Smooth muscle cell (in vitro differentiated cells): ENCODE results near the gene DEPP1. TPM values are rescaled to one million over a fixed set of nuclear protein-coding genes. Genes with fewer than 3 reads are reported as not detected.

Source experiments
- DNase-seq: peaks from one replicate; lab custom pipeline; 2025; ENCODE audit not compliant: unreplicated experiment; lab: John Stamatoyannopoulos, UW
- H2AFZ ChIP-seq: fragments of 200-600 bp; sonication (generic); 2 replicates; pipeline ENCODE4 v1.6.0; 2016; ENCODE audit warnings: antibody characterized with exemption, low read depth, mild to moderate bottlenecking
- H3F3A ChIP-seq: fragments of 200-600 bp; sonication (generic); 2 replicates; pipeline ENCODE4 v1.6.0; 2017; ENCODE audit warnings: antibody characterized with exemption, low read depth
- H3K27ac ChIP-seq: fragments of 200-600 bp; sonication (generic); 2 replicates; pipeline ENCODE4 v1.5.1; 2016; ENCODE audit warnings: low read depth, mild to moderate bottlenecking
- H3K27me3 ChIP-seq: fragments of 200-600 bp; sonication (generic); 2 replicates; pipeline ENCODE4 v1.6.1; 2016; ENCODE audit warnings: low read depth, mild to moderate bottlenecking
- H3K36me3 ChIP-seq: fragments of 200-600 bp; sonication (generic); 2 replicates; pipeline ENCODE4 v1.5.1; 2016; ENCODE audit warnings: low read depth
- H3K4me1 ChIP-seq: fragments of 200-600 bp; sonication (generic); 2 replicates; pipeline ENCODE4 v1.5.1; 2016; ENCODE audit warnings: low read depth
- H3K4me2 ChIP-seq: fragments of 200-600 bp; sonication (generic); 2 replicates; pipeline ENCODE4 v1.6.0; 2016; ENCODE audit warnings: mild to moderate bottlenecking
- H3K4me3 ChIP-seq: fragments of 200-600 bp; sonication (generic); 2 replicates; pipeline ENCODE4 v1.5.1; 2016; ENCODE audit warnings: mild to moderate bottlenecking
- H3K79me2 ChIP-seq: fragments of 200-600 bp; sonication (generic); 2 replicates; pipeline ENCODE4 v1.6.0; 2016; ENCODE audit warnings: low read depth, mild to moderate bottlenecking
- H3K9ac ChIP-seq: fragments of 200-600 bp; sonication (generic); 2 replicates; pipeline ENCODE4 v1.6.0; 2016; ENCODE audit warnings: low read depth
- H3K9me3 ChIP-seq: fragments of 200-600 bp; sonication (generic); replicated peaks from 2 replicates; pipeline ENCODE4 v1.5.1; 2016; ENCODE audit warnings: low read depth
- H4K20me1 ChIP-seq: fragments of 200-600 bp; sonication (generic); 2 replicates; pipeline ENCODE4 v1.6.0; 2016; ENCODE audit warnings: low read depth
- WGBS: methylation state at CpG from one replicate; pipeline ENCODE4 v1.1.7; 2016; ENCODE audit warnings: low lambda C conversion rate; 5-methylcytosine and 5-hydroxymethylcytosine counted together
- polyA plus RNA-seq: library from polyadenylated mRNA; unstranded; fragments of >200 nt; fragmentation: Nextera tagmentation; extraction: Ambion mirVana; gene quantifications from 2 replicates; pipeline ENCODE4 v1.2.1, GENCODE V29; 2016
- total RNA-seq: library from RNA; depleted of rRNA; stranded (reverse); fragments of >200 nt; gene quantifications from 2 replicates; pipeline ENCODE4 v1.2.3, GENCODE V29; 2014
- TF ChIP-seq, protein P1 (sequence below): fragments of 200-600 bp; sonication (generic); IDR thresholded peaks from 2 replicates; pipeline ENCODE4 v1.5.1; 2017; ENCODE audit warnings: borderline replicate concordance, mild to moderate bottlenecking, antibody characterized with exemption; ENCODE audit not compliant: insufficient read depth, poor library complexity, severe bottlenecking

Gene DEPP1
- total and polyA plus RNA-seq, 2 experiments from 2014 or later: 12.9 to 13.2 TPM

DNA sequence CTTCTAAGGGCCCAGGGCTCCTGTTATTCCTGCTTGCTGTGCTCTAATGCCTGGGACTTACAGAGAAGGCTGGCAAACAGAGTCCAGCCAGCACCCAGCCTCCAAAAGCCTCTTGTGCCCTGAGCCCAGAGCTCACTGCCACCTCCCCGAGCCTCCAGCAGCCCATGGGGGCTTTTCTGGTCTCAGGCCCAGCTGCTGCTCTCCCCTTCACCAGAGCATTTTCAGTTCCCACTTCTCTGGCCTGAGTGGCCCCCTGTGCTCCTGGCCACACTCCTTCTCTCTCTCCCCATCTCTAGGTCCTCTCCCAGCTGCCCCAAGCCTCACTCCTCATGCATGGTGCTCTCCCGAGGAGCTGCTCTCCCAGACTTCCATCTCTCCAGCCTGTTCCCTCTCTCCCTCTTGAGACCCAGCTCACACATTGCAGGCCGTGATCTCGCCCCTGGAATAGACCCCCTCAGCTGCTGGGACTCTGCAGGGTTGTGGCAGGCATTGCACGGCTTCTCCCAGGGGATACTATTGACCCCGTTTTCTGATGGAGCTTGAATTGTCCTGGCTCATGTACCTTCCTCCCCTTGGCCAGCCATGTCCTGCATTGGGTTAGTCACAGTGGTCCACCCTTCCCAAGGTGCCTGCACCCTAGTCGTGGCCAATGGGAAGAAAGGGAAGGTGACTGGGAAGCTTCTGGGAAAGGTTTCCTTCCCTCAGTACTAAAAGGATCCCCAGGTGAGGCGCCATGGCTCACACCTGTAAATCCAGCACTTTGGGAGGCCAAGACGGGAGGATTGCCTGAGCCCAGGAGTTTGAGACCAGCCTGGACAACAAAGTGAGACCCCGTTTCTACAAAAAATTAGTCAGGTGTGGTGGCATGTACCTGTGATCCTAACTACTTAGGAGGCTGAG lies 28.0 kb downstream of the DEPP1 start:
- Histone ChIP-seq H2AFZ (no peak overlapping the region), H3K4me3 (no peak overlapping the region), H3K36me3 (no peaks in the 10 kb centered on the region), H3K4me2 (no peak overlapping the region), H3F3A (no peaks in the 10 kb centered on the region), H3K9me3 (no peaks in the 10 kb centered on the region), H4K20me1 (no peaks in the 10 kb centered on the region), H3K27me3 (no peaks in the 10 kb centered on the region), H3K27ac (no peak overlapping the region), H3K4me1 (peaks cover 3% of the 10 kb centered on the region), H3K9ac (no peak overlapping the region), H3K79me2 (no peaks in the 10 kb centered on the region)
- TF ChIP-seq, protein P1, sequence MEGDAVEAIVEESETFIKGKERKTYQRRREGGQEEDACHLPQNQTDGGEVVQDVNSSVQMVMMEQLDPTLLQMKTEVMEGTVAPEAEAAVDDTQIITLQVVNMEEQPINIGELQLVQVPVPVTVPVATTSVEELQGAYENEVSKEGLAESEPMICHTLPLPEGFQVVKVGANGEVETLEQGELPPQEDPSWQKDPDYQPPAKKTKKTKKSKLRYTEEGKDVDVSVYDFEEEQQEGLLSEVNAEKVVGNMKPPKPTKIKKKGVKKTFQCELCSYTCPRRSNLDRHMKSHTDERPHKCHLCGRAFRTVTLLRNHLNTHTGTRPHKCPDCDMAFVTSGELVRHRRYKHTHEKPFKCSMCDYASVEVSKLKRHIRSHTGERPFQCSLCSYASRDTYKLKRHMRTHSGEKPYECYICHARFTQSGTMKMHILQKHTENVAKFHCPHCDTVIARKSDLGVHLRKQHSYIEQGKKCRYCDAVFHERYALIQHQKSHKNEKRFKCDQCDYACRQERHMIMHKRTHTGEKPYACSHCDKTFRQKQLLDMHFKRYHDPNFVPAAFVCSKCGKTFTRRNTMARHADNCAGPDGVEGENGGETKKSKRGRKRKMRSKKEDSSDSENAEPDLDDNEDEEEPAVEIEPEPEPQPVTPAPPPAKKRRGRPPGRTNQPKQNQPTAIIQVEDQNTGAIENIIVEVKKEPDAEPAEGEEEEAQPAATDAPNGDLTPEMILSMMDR: no peak
- no peak for DNase-seq
- WGBS: 97% methylated on average over 10 of the region's 10 CpGs

DNA sequence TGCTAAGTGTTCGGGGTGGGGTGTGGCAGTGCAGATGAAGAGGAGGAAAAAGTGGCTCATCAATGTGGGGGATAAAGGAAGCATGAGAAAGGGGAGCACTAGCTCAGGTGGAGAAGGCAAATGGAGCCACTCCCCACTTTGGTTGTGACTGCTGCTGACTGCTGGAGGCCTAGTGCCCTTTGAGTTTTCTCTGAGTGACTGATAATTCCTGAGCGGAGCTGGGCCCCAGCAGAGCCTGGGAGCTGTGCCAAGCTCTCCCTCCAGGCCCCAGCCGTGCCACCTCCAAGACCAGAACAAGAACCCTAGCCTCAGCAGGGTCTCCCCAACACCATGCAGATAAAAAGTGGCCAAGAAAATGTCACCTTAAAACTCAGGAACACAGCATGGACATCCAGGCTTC lies 28.7 kb downstream of the DEPP1 start:
- H3K9me3 ChIP-seq: no peaks in the 10 kb centered on the region
- H3K4me3 ChIP-seq: no peak overlapping the region
- no peaks in the 10 kb centered on the region for H3F3A ChIP-seq
- DNase-seq: no peak
- H4K20me1 ChIP-seq: no peaks in the 10 kb centered on the region
- no peaks in the 10 kb centered on the region for H3K36me3 ChIP-seq
- TF ChIP-seq, protein P1: no peak
- no peak overlapping the region for H3K4me2 ChIP-seq
- H3K27me3 ChIP-seq: no peaks in the 10 kb centered on the region
- 47% methylated on average over 3 of the region's 3 CpGs for WGBS
- H3K79me2 ChIP-seq: no peaks in the 10 kb centered on the region
- no peak overlapping the region for H3K27ac ChIP-seq
- H3K9ac ChIP-seq: no peak overlapping the region
- H2AFZ ChIP-seq: no peak overlapping the region
- H3K4me1 ChIP-seq: peaks cover 3% of the 10 kb centered on the region

GRCh38 chr10:44949127-44949802 lies 29.3 kb downstream of the DEPP1 start:
- H3K9ac ChIP-seq: no peak overlapping the region
- no peaks in the 10 kb centered on the region for H3K36me3 ChIP-seq
- H3K4me1 ChIP-seq: peaks cover 3% of the 10 kb centered on the region
- peaks cover 5% of the 10 kb centered on the region for H3K9me3 ChIP-seq
- no peak overlapping the region for H3K4me2 ChIP-seq
- H3K79me2 ChIP-seq: no peaks in the 10 kb centered on the region
- DNase-seq: no peak
- no peaks in the 10 kb centered on the region for H3F3A ChIP-seq
- no peak overlapping the region for H2AFZ ChIP-seq
- no peaks in the 10 kb centered on the region for H4K20me1 ChIP-seq
- no peaks in the 10 kb centered on the region for H3K27me3 ChIP-seq
- TF ChIP-seq, protein P1: peak; percentile 19
- H3K4me3 ChIP-seq: no peak overlapping the region
- 72% methylated on average over 5 of the region's 5 CpGs for WGBS
- H3K27ac ChIP-seq: no peak overlapping the region
